Kidney epithelial cell (primary cell): ENCODE measurements around the gene STAG1. TPM values are rescaled to one million over a fixed set of nuclear protein-coding genes. Genes with fewer than 3 reads are reported as not detected.
A peak's percentile ranks its signal among the peaks of the same experiment; 100 is the strongest.
"Not testable (repeated sequence)": the region's sequence is repeated elsewhere in the genome, so short reads cannot be mapped to it uniquely, and the experiment has no call there.

Experiments
- DNase-seq: peaks from one replicate; pipeline ENCODE4 v3.0.0-alpha.2; 2010; ENCODE audit warnings: low read depth
- H3K27me3 ChIP-seq: 2 replicates; pipeline ENCODE4 v1.6.0; 2011; ENCODE audit warnings: low read length; ENCODE audit not compliant: control insufficient read depth, insufficient read depth
- H3K36me3 ChIP-seq: 2 replicates; pipeline ENCODE4 v1.5.1; 2011; ENCODE audit warnings: low read length; ENCODE audit not compliant: control insufficient read depth, insufficient read depth
- H3K4me3 ChIP-seq: 2 replicates; pipeline ENCODE4 v1.5.1; 2011; ENCODE audit warnings: low read depth, mild to moderate bottlenecking, control low read depth, low read length
- total RNA-seq: library from RNA; depleted of rRNA; stranded (reverse); fragments of >200 nt; gene quantifications from 2 replicates; pipeline ENCODE4 v1.2.3, GENCODE V29; 2015
- TF ChIP-seq, protein P1 (sequence below): IDR thresholded peaks from 2 replicates; pipeline ENCODE4 v1.5.1; 2011; ENCODE audit warnings: mild to moderate bottlenecking, moderate library complexity, low read length, control low read depth, inconsistent platforms; ENCODE audit not compliant: insufficient read depth, poor library complexity, severe bottlenecking

The STAG1 gene
- total RNA-seq, 1 donor from 2014 or later, result 20.7 TPM

DNA sequence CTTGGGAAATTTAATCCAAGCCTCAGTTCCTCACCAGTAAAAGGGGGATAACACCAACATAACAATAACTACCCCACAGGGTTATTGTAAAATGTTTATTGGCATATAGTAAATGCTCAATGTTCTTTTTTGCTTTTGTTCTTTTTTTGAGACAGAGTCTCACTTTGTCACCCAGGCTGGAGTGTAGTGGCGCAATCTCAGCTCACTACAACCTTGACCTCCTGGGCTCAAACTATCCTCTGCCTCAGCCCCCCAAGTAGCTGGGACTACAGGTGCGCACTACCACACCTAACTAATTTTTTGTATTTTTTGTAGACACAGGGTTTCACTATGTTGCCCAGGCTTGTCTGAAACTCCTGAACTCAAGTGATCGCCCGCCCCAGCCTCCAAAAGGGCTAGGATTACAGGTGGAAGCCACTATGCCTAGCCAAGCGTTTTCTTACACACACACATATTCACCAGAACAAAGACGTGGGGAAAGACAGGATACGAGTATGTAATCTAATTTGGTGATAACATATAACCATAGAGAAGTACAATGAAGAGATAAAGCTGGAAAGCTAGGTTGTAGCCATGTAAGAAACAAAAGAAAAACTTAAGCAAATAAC lies 11.7 kb downstream of the STAG1 start:
- TF ChIP-seq, protein P1, sequence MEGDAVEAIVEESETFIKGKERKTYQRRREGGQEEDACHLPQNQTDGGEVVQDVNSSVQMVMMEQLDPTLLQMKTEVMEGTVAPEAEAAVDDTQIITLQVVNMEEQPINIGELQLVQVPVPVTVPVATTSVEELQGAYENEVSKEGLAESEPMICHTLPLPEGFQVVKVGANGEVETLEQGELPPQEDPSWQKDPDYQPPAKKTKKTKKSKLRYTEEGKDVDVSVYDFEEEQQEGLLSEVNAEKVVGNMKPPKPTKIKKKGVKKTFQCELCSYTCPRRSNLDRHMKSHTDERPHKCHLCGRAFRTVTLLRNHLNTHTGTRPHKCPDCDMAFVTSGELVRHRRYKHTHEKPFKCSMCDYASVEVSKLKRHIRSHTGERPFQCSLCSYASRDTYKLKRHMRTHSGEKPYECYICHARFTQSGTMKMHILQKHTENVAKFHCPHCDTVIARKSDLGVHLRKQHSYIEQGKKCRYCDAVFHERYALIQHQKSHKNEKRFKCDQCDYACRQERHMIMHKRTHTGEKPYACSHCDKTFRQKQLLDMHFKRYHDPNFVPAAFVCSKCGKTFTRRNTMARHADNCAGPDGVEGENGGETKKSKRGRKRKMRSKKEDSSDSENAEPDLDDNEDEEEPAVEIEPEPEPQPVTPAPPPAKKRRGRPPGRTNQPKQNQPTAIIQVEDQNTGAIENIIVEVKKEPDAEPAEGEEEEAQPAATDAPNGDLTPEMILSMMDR, result no peak
- Histone ChIP-seq H3K4me3 (no peak overlapping the region), H3K36me3 (no peaks in the 10 kb centered on the region), H3K27me3 (no peaks in the 10 kb centered on the region)
- DNase-seq, result no peak

GRCh38 chr3:136736950-136737349 lies 15.2 kb downstream of the STAG1 start:
- not testable (repeated sequence) for H3K27me3 ChIP-seq, DNase-seq, H3K36me3 ChIP-seq, H3K4me3 ChIP-seq

DNA sequence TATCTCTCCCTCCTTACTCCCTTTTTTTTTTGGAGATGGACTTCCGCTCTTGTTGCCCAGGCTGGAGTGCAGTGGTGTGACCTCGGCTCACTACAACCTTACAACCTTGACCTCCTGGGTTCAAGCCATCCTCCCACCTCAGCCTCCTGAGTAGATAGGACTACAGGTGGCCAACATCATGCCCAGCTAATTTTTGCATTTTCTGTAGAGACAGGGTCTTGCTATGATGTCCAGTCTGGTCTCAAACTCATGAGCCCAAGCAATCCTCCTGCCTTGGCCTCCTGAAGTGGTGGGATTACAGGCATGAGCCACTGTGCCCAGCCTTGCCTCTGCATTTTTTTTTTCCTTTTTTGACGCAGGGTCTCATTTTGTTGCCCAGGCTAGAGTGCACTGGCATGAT lies 17.1 kb downstream of the STAG1 start:
- TF ChIP-seq, protein P1, result no peak
- no peak for DNase-seq
- Histone ChIP-seq H3K4me3 (no peak overlapping the region), H3K27me3 (no peaks in the 10 kb centered on the region), H3K36me3 (no peaks in the 10 kb centered on the region)

GRCh38 chr3:136734382-136735070 lies 17.7 kb downstream of the STAG1 start:
- Histone ChIP-seq H3K4me3 (no peak overlapping the region), H3K27me3 (no peaks in the 10 kb centered on the region), H3K36me3 (no peaks in the 10 kb centered on the region)
- TF ChIP-seq, protein P1, result peak; percentile 13
- DNase-seq, result no peak

- Histone ChIP-seq H3K27me3 (no peaks in the 10 kb centered on the region), H3K36me3 (no peaks in the 10 kb centered on the region), H3K4me3 (no peak overlapping the region)
- TF ChIP-seq, protein P1, result no peak
- no peak for DNase-seq
These were observed 18.8 kb downstream of the STAG1 start for GRCh38 chr3:136733317-136733833.

DNA sequence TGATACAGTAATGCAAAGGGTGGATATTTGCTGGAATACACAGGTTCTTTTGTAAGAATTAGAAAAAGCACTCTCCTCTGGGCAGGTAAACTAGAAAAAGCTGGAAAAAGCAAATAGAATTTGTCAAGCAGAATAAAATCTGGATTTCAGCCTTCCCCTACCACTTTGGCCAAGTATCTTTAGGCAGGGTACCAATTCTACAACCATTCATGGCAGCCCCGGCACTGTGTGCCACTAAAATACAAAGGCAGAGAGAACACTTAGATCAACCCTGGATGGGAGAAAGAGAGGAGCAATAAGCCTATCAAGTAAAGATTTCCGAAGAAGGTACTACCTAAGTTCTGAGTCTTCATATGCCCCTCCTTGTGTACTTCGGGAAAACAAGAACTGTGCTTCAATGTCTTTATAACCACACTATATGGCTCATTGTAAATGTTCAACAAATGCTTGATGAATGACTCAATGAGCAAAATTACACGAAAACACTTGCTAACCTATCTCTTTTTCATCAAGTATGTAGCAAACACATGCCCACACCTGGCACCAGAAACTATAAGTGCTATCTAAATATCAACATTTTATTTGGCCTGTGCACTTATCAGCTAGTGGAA lies 20.8 kb downstream of the STAG1 start:
- Histone ChIP-seq H3K4me3 (no peak overlapping the region), H3K36me3 (no peaks in the 10 kb centered on the region), H3K27me3 (no peaks in the 10 kb centered on the region)
- TF ChIP-seq, protein P1, result no peak
- no peak for DNase-seq
